GM23248 (cell line): ENCODE data around the gene NPAS1.

Experiments
- EZH2 ChIP-seq: fragments of 200-600 bp; sonication (generic); IDR thresholded peaks from 2 replicates; pipeline ENCODE4 v1.6.1; 2018; ENCODE audit warnings: antibody characterized with exemption, mild to moderate bottlenecking; ENCODE audit not compliant: insufficient read depth, poor library complexity, severe bottlenecking
- EZH2phosphoT487 ChIP-seq: fragments of 200-600 bp; sonication (generic); IDR thresholded peaks from 2 replicates; pipeline ENCODE4 v1.6.1; 2018; ENCODE audit warnings: antibody characterized with exemption, moderate library complexity, mild to moderate bottlenecking, low read depth; ENCODE audit not compliant: insufficient read depth

GRCh38 chr19:47005164-47005641 is 14.4 kb upstream of the NPAS1 start:
- TF ChIP-seq EZH2 (no peak), EZH2phosphoT487 (no peak)
